Lung (tissue), 12 donors: ENCODE results near the gene ETFB. TPM values are rescaled to one million over a fixed set of nuclear protein-coding genes. Genes with fewer than 3 reads are reported as not detected.

ENCODE experiments used
- ATAC-seq: fragments of 200-7000 bp; cut with Tn5 transposase; one replicate; pipeline ENCODE4 v1.9.1; 2020; ENCODE audit warnings: moderate number of reproducible peaks; ENCODE audit not compliant: insufficient read depth, low FRiP score
- DNase-seq, 3 donors: peaks; one replicate each; pipeline ENCODE4 v3.0.0-alpha.2; 2013 to 2017
- H3K27ac ChIP-seq, 2 donors: one replicate each; pipeline ENCODE4 v1.5.1; 2013; ENCODE audit warnings: mild to moderate bottlenecking in 2 of 2, moderate library complexity in 2 of 2, control low read depth in 1 of 2, inconsistent platforms in 1 of 2, low read depth in 1 of 2, low read length in 1 of 2
- H3K27me3 ChIP-seq, 3 donors: one replicate each; pipeline ENCODE4 v1.5.1; 2013; ENCODE audit warnings: low read length in 2 of 3; ENCODE audit not compliant: control insufficient read depth in 3 of 3, insufficient read depth in 3 of 3
- H3K36me3 ChIP-seq, 4 donors: one replicate each; pipeline ENCODE4 v1.5.1; 2013; ENCODE audit warnings: low read length in 4 of 4, mild to moderate bottlenecking in 1 of 4, moderate library complexity in 1 of 4; ENCODE audit not compliant: control insufficient read depth in 4 of 4, insufficient read depth in 4 of 4
- H3K4me1 ChIP-seq, 5 donors: one replicate each; pipeline ENCODE4 v1.5.1; 2013; ENCODE audit warnings: low read length in 5 of 5, mild to moderate bottlenecking in 2 of 5, moderate library complexity in 1 of 5; ENCODE audit not compliant: control insufficient read depth in 5 of 5, insufficient read depth in 5 of 5
- H3K4me3 ChIP-seq: one replicate; pipeline ENCODE4 v1.5.1; 2013; ENCODE audit warnings: mild to moderate bottlenecking, control low read depth, moderate library complexity
- H3K9ac ChIP-seq, 2 donors: one replicate each; pipeline ENCODE4 v1.5.1; 2013; ENCODE audit warnings: low read length in 2 of 2, control low read depth in 1 of 2; ENCODE audit not compliant: insufficient read depth in 1 of 2
- H3K9me3 ChIP-seq, 4 donors: one replicate each; pipeline ENCODE4 v1.5.1; 2013; ENCODE audit warnings: low read length in 3 of 4, mild to moderate bottlenecking in 1 of 4, moderate library complexity in 1 of 4; ENCODE audit not compliant: control insufficient read depth in 4 of 4, insufficient read depth in 3 of 4
- WGBS, 2 donors: extraction: QIAGEN DNeasy Blood & Tissue Kit; methylation state at CpG; one replicate each; pipeline ENCODE4 v1.1.7; 2013; 5-methylcytosine and 5-hydroxymethylcytosine counted together
- polyA plus RNA-seq, 2 donors: library from polyadenylated mRNA; stranded (reverse); fragments of 200-250 nt; gene quantifications; one replicate each; pipeline ENCODE4 v1.2.1, GENCODE V29; 2013
- total RNA-seq, 2 donors: library from RNA; depleted of rRNA in 1 of 2; stranded (reverse); fragments of >200 nt in 1 of 2; gene quantifications; one replicate each; pipeline ENCODE4 v1.2.1, GENCODE V29; 2014 to 2021
- TF ChIP-seq, protein P1 (sequence below): IDR thresholded peaks from 2 replicates; pipeline ENCODE4 v1.5.1; 2012; ENCODE audit warnings: mild to moderate bottlenecking; ENCODE audit errors: control extremely low read depth, extremely low read depth
- donor health status: control.
- donor health status: control.
- donor health status: Bipolar disorder and iron deficiency.
- donor health status: healthy.
- donor health status: DM: yes; HTN: yes; CAD: no.

Gene ETFB
- total and polyA plus RNA-seq, 4 donors, result 36.8 to 118 (median 103) TPM

DNA sequence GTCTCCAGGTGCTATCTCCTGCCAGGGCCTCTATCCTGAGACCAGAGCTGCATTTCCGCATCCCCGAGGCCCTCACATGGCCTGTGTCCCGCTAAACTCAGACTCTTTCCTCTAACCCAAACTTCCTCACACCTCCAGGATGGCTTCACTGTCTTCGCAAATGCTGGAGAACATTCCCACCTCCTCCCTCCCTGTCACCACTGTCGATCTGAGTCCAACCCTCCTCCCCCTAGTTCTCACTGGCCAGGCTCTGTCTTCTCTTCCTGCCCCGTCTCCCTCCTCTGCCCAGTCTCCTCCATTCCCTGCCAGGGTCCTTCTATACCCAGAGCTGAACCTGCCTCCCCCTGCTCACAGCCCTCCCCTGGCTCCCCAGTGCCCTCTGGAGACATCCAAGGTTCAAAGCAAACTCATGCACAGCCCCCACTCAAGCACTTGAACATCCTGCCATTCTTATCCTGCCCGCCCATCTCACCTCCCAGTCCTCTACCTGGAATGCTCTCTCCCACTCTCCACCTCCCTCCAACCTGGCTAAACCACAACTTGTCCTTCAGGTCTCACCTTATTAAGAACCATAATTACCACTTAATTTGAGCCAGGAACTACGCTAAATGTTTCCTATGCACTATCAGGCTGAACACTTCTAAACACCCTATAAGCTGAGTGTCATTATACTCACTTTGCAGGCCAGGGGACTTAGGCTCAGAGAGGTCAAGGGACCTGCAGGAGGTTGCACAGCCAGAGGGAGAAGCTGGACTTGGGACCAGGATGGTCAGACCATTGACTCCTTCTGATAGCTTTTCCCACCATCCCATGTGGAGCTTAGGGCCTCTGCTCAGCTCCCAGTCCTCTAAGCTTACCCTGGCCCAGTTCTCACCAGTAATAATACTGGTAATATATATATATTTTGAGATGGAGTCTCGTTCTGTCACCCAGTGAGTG lies 23.3 kb downstream of the ETFB start:
- H3K4me1 ChIP-seq, result peaks cover 0 to 5% (median 0%) of the 10 kb centered on the region in 5 donors
- H3K36me3 ChIP-seq, result peaks cover 0 to 21% (median 8%) of the 10 kb centered on the region in 4 donors
- WGBS, 2 donors, result 45 to 54% methylated on average over 9 of the region's 9 CpGs
- no peak for ATAC-seq
- H3K4me3 ChIP-seq, result no peak overlapping the region
- H3K9ac ChIP-seq, result no peak overlapping the region
- no peaks in the 10 kb centered on the region for H3K9me3 ChIP-seq
- peak in 1 of 3 donors; percentile 7 for DNase-seq
- H3K27me3 ChIP-seq, result peaks cover 0 to 4% (median 2%) of the 10 kb centered on the region in 3 donors
- TF ChIP-seq, protein P1, sequence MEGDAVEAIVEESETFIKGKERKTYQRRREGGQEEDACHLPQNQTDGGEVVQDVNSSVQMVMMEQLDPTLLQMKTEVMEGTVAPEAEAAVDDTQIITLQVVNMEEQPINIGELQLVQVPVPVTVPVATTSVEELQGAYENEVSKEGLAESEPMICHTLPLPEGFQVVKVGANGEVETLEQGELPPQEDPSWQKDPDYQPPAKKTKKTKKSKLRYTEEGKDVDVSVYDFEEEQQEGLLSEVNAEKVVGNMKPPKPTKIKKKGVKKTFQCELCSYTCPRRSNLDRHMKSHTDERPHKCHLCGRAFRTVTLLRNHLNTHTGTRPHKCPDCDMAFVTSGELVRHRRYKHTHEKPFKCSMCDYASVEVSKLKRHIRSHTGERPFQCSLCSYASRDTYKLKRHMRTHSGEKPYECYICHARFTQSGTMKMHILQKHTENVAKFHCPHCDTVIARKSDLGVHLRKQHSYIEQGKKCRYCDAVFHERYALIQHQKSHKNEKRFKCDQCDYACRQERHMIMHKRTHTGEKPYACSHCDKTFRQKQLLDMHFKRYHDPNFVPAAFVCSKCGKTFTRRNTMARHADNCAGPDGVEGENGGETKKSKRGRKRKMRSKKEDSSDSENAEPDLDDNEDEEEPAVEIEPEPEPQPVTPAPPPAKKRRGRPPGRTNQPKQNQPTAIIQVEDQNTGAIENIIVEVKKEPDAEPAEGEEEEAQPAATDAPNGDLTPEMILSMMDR, result no peak
- H3K27ac ChIP-seq, result no peak overlapping the region

DNA sequence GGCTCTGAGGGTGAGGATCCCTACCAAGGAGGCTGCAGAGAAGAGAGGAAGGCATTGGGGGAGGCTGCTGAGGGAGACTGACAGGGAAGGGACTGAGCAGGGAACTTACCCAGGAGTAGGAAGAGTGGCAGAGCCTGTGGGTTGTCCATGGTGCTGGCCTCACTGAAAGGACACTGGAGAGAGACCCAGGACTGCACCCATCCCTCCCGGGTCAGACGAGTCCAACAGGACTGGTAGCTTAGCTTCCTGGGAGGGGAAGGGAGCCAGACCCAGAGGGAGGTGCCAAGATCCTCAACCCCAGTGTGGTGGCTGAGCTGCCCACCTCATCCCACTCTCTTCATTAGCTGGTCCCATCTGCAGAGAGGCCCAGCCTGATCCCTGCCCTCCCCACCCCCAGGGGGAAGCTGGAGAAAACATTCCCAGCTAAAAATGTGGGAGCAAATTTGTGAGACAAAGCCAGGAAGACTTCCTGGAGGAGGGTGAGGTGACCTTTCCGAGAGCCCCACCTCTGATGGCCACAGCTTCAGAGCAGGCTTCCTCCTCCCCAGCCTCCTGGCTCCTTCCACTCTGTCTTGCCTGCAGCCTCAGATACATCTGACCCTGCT lies 24.1 kb downstream of the ETFB start, which contains the start of gene VSIG10L:
Gene VSIG10L, minus strand, starts transcription at position 164 of the 605 bp plus-strand sequence. Its CDS starts 15 bp downstream, at position 149.
- Histone ChIP-seq H3K9ac (no peak within 1 kb of the TSS), H3K27me3 (peaks cover 0 to 4% (median 2%) of the 10 kb centered on the region in 3 donors), H3K9me3 (no peaks in the 10 kb centered on the region), H3K36me3 (peaks cover 0 to 15% (median 5%) of the 10 kb centered on the region in 4 donors), H3K27ac (no peak within 1 kb of the TSS), H3K4me3 (no peak within 1 kb of the TSS), H3K4me1 (peaks cover 0 to 5% (median 0%) of the 10 kb centered on the region in 5 donors)
- 47 to 58% methylated on average over 3 of the region's 3 CpGs for WGBS, 2 donors
- TF ChIP-seq, protein P1, result no peak
- DNase-seq (peak in 1 of 3 donors; percentile 13), ATAC-seq (no peak)

DNA sequence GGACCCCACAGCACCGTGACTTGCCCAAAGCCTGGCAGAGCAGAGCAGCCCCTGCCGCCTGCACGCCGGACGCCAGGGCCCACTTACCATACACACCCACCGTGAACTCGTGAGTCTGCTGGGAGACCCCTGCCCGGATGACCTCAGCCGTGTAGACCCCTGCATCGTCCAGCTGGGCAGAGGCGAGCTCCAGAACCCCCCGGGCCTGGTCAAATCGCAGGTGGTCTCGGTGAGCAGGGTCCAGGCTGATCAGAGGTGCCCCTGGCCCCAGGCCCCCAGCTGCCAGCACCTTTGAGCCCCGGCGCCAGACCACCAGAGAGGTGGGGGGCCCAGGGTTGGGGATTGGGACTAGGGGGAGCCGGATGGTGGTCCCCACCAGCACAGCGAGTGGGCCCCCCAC lies 25.1 kb downstream of the ETFB start:
- TF ChIP-seq, protein P1, result no peak
- H3K27me3 ChIP-seq, result peaks cover 0 to 4% (median 2%) of the 10 kb centered on the region in 3 donors
- WGBS, 2 donors, result 91 to 92% methylated on average over 18 of the region's 18 CpGs
- ATAC-seq, result no peak
- H3K4me3 ChIP-seq, result no peak overlapping the region
- peak in 1 of 3 donors; percentile 12 for DNase-seq
- H3K9me3 ChIP-seq, result no peaks in the 10 kb centered on the region
- H3K4me1 ChIP-seq, result peaks cover 0 to 5% (median 0%) of the 10 kb centered on the region in 5 donors
- no peak overlapping the region for H3K27ac ChIP-seq
- H3K36me3 ChIP-seq, result peaks cover 0 to 10% (median 5%) of the 10 kb centered on the region in 4 donors
- no peak overlapping the region for H3K9ac ChIP-seq
